ENCODE data around the gene SLCO6A1.
"Not testable (repeated sequence)": the region's sequence is repeated elsewhere in the genome, so short reads cannot be mapped to it uniquely, and the experiment has no call there.

The SLCO6A1 gene, protein sequence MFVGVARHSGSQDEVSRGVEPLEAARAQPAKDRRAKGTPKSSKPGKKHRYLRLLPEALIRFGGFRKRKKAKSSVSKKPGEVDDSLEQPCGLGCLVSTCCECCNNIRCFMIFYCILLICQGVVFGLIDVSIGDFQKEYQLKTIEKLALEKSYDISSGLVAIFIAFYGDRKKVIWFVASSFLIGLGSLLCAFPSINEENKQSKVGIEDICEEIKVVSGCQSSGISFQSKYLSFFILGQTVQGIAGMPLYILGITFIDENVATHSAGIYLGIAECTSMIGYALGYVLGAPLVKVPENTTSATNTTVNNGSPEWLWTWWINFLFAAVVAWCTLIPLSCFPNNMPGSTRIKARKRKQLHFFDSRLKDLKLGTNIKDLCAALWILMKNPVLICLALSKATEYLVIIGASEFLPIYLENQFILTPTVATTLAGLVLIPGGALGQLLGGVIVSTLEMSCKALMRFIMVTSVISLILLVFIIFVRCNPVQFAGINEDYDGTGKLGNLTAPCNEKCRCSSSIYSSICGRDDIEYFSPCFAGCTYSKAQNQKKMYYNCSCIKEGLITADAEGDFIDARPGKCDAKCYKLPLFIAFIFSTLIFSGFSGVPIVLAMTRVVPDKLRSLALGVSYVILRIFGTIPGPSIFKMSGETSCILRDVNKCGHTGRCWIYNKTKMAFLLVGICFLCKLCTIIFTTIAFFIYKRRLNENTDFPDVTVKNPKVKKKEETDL

DNA sequence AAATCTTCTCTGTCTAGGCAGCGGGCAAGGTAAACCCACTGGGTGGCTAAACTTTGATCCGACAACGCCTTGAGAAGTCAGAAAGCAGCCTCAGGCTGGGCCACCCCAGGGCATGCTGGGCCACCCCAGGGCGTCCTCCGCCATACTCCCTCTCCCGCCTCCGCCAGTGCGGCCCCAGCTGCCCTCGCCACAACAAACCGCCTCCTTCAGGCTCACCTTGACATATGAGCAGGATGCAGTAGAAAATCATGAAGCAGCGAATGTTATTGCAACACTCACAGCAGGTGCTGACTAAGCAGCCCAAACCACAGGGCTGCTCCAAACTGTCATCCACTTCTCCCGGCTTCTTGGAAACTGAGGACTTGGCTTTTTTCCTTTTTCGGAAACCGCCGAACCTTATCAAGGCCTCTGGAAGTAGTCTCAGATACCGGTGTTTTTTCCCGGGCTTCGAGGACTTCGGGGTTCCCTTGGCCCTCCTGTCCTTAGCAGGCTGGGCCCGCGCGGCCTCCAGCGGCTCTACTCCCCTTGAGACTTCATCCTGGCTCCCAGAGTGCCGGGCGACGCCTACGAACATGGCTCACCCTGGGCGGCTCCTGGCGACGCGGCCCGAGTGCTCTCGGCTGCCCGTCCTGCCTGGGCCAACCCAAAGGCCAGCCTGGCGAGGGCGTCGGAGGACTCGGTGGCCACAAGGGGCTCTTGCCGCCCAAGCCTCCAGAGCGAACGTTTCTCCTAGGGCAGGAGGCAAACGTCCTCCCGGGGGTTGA, at the start of gene SLCO6A1:
SLCO6A1 (minus strand) TSS at position 731 of the 764 bp plus-strand sequence; CDS start at position 574, 157 bp downstream.
- no peak for DNase-seq (ENCODE audit: low read depth, low spot score)

DNA sequence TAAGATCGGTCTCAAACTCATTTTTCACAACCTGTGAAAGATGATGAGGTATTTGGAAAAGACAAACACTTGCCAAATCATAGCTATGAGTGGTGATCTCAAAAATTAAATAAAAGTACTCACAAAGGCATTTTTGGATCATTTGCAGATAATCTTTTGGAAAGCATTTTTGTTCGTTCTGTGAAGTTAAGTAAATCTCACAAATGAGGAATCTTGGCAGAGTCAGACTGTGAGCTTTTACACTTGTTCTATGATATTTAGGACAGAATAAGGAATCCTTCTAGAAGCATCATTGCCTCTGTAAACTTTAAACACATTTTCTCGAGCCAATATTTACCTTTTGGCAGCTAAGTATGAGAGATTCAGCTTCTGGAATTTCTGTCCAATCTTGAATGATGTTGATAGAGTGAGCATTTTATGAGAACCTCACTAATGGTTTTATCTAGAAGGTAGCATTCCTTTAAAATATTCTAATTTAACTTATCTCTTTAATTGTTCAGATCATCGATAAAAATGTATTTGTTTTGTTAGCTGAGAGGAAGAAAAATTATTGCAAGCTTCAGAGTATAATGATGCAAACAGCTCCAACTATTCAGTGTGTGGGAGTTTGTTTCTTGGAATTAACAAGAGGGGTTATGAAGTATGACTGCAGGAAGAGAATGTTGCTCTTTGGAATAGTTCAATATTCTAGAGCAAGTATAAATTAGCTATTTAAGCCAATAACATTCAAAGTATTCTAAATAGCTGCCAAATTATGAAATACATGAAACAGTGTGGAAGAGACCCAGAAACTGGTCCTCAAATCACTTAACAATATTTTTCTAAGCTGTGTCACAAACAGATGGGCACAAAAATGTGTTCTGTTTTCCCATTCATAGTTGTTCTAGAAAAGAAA, 48.6 kb upstream of the SLCO6A1 start:
- DNase-seq (ENCODE audit: low read depth, low spot score), result no peak

DNA sequence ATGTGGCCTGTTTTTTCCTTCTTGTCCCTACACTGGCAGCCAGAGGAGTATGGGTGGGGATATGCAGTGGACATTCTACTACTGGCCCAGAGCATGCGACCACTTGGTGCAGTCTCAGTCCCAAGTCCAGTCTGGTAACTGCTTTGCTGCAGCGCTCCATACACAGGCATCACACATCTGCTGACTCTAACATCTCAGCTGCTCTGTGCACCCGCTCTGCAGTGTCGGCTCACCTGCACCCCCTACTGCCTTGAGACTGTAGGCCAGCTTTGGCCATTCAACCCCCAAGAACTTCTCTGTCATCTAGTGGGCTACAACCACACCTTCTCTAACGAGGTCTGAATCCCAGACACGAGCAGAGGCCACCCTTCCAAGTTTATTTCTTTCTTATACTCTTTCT, 46.4 kb upstream of the SLCO6A1 start:
- DNase-seq (ENCODE audit: low read depth, low spot score), result peak; percentile 81

DNA sequence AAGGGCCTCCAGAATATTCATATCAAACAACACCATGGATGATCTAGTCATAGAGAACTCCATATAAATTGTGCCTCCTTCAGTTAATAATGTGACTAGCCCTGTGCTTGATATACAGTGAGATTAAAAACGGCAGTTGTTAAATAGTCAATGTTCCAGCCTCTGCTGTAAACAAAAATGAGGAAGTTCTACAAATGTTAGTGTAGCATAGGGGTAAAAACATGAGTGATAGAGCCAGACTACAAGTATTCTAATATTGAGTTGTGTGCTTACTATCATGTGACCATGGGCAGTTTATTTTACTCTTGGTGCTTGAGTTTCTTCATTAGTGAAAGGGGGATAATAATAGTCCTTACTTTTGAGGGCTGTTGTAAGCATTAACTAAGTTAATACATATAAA, 43.3 kb upstream of the SLCO6A1 start:
- no peak for DNase-seq (ENCODE audit: low read depth, low spot score)

DNA sequence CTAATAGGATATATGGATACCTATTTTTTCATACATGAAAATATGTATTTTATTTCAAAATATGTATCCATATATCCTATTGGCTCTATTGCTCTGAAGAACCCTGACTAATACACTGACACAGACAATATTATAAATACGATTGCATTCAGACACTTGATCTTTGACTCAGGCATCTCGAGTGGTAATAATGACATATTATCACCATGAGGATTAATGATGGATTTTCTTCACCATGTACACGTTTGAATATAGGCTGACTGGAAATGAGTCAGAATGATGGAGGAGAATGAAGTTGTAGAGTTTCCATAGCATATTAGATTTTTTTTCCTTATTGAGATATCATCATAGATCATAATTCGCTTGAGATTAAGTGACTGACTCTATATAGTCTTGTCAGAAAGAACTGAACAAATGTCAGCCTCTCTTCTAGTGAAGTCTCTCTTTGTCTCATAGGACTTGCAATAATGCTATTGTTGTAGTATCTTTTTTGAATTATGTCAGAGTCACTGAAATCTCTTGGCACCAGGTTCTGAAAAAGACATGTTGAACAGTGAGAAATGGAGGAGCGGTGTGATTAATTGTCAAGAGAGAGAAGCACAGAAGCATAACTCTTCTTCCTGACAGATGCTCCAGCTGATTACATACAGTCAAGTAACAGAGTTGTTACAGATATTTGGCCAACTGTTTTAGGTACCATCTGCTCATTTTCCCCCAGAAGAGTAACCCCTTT, 41.4 kb upstream of the SLCO6A1 start:
- no peak for DNase-seq (ENCODE audit: low read depth, low spot score)

DNA sequence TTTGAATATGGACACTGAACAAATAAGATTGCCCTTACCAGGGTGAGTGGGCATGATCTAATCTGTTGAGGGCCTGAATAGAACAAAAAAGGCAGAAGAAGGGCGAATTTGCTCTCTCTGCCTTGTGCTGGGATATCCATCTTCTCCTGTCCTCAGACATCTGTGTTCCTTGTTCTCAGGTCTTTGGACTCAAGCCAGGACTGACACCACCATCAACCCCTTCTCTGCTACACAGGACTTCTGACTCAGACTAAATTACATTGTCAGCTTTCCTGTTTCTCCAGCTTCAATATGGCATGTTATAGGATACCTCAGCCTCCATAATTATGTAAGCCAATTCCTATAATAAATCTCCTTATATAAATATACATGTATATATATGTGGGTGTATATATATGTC, 40.8 kb upstream of the SLCO6A1 start:
- no peak for DNase-seq (ENCODE audit: low read depth, low spot score)

DNA sequence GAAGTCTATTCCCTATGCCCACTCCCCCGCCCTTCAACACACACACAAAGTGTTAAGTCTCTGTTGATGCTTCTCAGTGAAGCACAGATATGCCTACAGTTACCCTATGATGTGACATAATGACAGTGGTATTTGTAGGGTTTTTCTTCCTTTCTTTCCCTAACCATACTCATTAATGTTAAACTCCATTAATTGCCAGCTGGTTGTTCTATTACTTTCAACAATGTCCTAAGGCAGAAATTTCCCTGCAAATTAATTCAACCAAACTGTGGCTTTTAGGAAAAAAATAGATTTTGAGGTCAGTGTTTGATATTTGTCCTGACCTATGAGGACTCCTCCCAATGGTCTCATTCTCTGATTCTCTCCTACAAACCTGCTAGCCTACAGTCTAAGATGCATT, 38.2 kb upstream of the SLCO6A1 start:
- no peak for DNase-seq (ENCODE audit: low read depth, low spot score)

DNA sequence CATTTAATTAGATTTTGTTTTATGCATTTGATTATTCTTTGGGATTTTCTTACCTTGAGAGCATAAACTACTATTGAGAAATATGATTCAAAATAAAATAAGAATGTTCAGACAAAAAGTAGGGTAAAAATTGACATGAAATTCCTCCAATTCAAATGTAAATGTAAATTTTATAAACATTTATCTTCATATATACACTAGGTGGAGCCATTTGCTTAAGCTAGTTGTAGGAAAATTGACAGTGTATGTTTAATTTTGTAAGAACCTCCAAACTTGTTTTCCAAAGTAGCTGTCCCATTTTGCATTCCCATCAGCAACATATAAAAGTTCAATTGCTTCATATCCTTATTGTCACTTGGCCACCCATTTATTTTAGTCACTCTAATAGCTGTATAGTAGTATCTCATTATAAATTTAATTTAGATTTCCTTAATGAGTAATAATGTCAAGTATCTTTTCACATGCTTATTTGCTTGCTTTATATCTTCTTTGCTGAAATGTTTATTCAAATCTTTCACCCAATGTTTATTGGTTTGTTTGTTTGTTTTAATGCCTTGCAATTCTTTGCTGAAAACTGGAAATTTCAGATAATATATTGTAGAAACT, 37.6 kb upstream of the SLCO6A1 start:
- DNase-seq (ENCODE audit: low read depth, low spot score), result no peak

DNA sequence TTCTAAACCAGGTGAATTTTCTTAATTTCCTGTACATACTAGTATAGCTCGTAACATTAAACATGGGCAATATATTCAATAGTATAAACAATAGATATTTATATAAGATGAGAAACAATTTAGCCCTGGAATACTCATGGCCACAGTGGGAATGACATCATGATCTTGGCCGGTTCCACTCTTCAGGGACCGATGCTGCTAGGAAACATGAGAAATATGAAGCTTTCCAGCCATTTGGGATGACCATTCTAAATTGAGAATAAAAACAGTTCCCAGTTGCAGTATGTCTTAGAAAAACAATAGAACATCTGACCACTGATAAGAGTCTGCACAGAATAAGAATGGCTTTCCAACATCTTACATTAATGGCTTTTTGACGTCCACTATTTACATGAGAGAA, 33.3 kb upstream of the SLCO6A1 start:
- DNase-seq (ENCODE audit: low read depth, low spot score), result no peak

DNA sequence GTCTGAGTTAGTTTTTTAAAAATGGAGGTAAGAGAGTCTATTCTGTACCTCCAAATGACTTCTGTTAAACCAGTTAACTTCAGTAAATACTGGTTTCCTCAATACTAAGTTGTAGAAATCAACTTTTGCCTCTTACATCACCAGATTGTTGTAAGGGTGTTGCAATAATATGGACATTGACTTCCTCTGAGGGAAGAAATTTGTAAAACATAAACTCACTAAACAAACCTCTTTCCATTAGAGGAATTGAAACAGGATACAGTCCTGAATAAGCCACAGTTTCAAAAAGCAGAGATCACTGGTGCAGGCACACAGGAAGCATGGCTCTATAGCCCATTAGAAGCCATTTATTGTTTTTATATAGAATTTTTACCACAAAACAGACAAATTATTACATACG, 32.7 kb upstream of the SLCO6A1 start:
- no peak for DNase-seq (ENCODE audit: low read depth, low spot score)

DNA sequence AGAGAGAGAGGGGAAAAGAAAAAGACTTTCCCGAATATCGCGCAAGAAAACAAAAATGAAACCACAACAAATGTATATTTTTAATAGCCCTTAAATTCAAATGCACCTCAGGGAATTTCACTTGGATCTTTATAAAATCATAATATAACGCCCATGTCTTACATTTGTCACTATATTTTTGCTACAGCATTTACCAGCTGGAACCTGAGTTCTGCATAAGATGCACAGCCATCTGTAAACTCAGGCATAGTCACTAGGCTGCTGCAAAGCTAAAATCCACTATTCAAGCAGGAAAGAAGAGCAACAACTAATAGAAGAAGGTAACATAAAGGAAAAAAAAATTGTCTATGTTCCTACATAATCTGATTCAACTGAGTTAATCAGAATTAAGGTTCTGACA, 30.6 kb upstream of the SLCO6A1 start:
- no peak for DNase-seq (ENCODE audit: low read depth, low spot score)

DNA sequence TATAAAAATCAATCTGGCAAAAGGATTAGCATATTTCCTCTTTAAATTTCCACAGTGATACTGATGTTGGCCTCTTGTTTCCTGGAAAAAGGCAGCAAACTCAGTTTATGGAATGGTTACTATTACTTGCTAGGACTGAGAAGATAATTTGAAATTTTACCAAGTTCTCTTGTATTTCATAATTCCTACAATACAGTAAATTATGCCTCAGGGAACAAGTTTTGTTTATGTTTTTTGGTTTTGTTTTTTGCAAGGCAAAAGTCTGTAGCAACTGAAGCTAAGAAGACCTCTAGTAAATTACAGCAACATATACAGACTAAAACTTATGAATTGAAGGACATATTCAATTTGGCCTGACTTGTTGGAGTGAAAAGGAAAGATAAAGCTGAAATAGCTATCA, 30.2 kb upstream of the SLCO6A1 start:
- no peak for DNase-seq (ENCODE audit: low read depth, low spot score)

DNA sequence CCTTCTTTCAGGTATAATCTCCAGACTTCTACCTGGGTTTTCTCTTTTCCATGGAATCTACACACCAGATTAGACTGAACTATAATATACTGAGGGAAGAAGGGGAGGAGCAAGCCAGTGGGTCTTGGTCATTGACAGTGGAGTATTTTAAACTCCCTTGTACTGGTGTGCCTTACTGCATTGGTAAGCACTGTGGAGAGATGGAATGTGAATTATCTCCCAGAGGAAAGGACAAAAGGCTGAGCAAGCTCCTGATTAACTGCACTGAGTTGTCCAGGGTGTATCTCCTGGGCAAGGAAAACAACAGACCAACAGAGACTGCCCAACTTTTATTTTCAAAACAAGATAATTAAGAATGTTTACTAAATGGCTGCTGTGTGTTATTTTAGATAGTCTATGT, 29.8 kb upstream of the SLCO6A1 start:
- DNase-seq (ENCODE audit: low read depth, low spot score), result no peak

DNA sequence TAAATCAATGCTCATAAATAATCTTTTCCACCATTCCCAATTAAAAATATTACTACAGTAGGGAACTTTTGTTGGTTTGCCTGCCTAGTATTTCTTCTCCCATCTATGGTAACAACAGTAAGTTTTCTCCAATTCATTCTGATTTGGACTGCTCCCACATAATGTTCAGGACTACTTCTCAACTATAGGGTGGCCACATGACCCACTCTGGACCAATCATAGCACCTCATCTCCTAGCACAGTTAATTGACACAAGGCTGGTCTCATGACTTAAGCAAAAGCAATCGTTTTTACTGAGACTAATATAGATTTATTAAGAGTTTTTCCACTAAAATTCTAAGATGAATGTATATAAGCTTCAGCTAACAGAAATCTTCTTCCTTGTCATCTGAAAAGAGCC, 28.7 kb upstream of the SLCO6A1 start:
- no peak for DNase-seq (ENCODE audit: low read depth, low spot score)

DNA sequence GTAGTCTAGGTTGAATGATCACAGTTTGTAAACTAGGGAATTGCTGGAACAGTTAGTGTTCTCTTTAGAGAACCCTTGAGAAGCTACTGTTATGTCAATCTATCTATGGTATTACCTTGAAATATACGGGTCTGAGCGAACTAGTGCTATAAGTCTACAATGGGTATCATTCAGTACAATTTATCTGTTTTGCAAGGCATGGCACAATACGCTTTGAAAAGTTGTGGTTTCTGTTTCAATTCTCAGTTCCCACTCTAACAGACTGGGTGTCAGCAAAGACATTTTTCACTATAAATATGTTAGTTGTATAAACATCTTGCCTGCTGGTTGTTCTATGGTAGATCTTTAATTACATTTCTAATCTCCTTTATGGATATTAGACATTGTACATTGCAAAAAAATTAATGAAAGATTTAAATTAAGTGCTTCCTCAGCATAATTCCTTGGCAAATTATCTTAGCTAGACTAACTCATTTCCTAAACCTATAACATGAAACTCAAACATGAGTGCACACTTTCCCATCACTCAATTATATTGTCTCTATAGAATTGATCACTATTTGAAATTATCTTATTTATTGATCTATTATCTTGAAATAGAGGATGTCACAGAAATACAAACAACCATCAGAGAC, 24.9 kb upstream of the SLCO6A1 start:
- no peak for DNase-seq (ENCODE audit: low read depth, low spot score)

DNA sequence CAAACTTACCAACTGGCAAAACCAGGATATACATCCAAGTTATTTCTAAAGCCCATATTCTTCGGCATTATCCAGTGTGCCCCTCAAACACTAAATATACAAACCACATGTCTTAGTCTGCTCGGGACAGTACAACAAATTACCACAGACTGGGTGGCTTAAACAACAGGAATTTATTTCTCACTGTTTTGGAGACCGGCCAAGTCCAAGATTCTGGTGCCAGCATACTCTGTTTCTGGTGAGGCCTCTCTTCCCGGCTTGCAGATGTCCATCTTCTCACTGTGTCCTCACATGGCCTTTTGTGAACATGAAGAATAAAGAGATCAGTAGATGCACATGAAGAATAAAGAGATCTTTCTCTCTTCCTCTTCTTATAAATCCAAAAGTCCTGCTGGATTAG, 12.9 kb upstream of the SLCO6A1 start:
- DNase-seq (ENCODE audit: low read depth, low spot score), result no peak

DNA sequence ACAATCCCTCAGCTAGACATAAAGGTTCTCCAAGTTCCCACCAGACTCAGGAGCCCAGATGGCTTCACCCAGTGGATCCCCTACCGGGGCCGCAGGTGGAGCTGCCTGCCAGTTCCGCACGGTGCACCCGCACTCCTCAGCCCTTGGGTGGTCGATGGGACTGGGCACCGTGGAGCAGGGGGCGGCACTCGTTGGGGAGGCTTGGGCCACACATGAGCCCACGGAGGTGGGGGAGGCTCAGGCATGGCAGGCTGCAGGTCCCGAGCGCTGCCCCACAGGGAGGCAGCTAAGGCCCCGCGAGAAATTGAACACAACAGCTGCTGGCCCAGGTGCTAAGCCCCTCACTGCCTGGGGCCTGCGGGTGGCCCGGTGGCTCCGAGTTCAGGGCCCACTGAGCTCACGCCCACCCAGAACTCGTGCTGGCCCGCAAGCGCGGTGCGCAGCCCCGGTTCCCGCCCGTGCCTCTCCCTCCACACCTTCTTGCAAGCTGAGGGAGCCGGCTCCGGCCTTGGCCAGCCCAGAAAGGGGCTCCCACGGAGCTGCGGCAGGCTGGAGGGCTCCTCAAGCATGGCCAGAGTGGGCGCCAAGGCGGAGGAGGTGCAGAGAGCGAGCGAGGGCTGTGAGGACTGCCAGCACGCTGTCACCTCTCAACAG, 7.4 kb downstream of the SLCO6A1 start:
- DNase-seq (ENCODE audit: low read depth, low spot score), result not testable (repeated sequence)

DNA sequence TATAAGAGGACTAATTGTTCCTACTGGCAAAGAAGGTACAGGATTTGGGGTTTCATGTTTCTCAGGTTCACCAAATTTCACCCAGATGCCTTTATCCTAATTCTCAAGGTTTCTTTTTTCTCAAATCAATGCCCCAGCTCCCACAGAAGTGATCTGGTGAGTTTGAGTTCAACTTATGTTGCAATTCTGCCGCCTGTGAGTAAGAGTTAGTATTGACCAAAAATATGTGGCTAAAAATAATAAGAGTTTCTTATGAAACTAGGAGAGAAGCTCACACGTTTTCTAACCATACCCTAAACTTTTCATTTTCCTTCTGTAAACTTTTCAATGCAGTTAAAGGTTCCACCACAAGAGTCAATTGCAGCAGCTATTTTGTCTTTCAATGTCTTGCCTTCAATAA, 15.1 kb downstream of the SLCO6A1 start:
- no peak for DNase-seq (ENCODE audit: low read depth, low spot score)

DNA sequence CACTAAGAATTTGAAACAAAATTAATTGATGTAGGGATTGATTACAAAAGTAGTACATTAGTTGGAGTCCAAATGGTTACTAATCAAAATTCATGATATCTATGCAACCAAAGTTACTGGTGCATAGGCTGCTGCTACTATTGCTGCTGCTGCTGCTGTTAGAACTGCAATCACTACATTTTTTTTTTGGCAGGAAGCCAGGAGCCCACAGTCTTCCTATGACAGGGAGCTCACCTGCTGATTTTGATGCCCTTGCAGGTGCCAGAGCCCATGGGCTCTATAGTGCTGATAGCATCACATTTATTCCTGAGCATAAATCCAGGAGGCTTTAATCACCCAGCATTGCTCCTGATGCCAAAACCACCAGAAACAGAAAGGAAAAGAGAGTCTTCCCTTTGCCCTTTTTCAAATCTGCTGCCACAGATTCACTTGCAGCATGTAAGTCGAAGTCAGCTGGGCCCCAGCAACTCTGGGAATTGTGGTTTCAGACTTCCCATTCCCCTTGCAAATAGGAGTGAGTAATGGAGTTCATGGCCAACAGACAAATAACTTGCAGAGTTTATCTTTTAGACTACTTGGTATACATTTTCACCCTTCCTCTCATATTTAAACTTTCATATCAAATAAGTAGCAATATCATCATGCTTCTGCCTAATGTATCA, 17.6 kb downstream of the SLCO6A1 start:
- no peak for DNase-seq (ENCODE audit: low read depth, low spot score)

Data from ELF-1 (cell line).